Measurements from ENCODE around the gene TP53I13. TPM values are rescaled to one million over a fixed set of nuclear protein-coding genes. Genes with fewer than 3 reads are reported as not detected.

The TP53I13 gene
- total and polyA plus RNA-seq, 2 of the 13 experiments (the other 11 are each of a cell fraction or from before 2014, with no cell fraction given) = 16.9 to 25.7 TPM

- no peak overlapping the region for H2AFZ ChIP-seq (ENCODE audit: low read length)
- ChIA-PET CTCF (ENCODE audit: low intra/inter-chr PET ratio, low total read pairs) (interaction anchor here (1.0 to 1.2 kb wide), 2 partner anchors 17 to 43 kb away, joined by 4 to 5 read pairs; no protein-coding TSS in a partner anchor), POLR2A (interaction anchor here (0.8 to 1.6 kb wide), 10 partner anchors 9 to 281 kb away, joined by 3 to 23 read pairs (median 3); partner anchors contain the start of genes ABHD15, ANKRD13B and NUFIP2)
- peaks cover 23% of the 10 kb centered on the region for H3K4me1 ChIP-seq (ENCODE audit: insufficient read depth, low read length)
- H3K4me2 ChIP-seq (ENCODE audit: low read depth, low read length) = peak overlapping the region; percentile 59
- no peaks in the 10 kb centered on the region for H3K79me2 ChIP-seq (ENCODE audit: insufficient read depth, low read length)
- intact Hi-C loops (cut with micrococcal nuclease; ENCODE audit: unreplicated experiment) (loop anchor here (2.0 kb wide), 1 partner anchor 16 kb away; no protein-coding TSS in a partner anchor), in situ Hi-C loops (cut with HindIII; ENCODE audit: extremely low pct_ligation_motif_present, low pct_unique_long_range_greater_than_20kb) (no loop called here)
- FAIRE-seq = peak; percentile 96
- DNase-seq (ENCODE audit: low spot score) = peak; percentile 90
- H3K27ac ChIP-seq (ENCODE audit: extremely low read length, insufficient read depth, low read length) = peak overlapping the region; percentile 60
- H4K20me1 ChIP-seq (ENCODE audit: insufficient read depth, low read length) = no peaks in the 10 kb centered on the region
- no peaks in the 10 kb centered on the region for H3K9me3 ChIP-seq (ENCODE audit: low read length)
- H3K4me3 ChIP-seq (replicated peaks in 1 of 3; ENCODE audit: insufficient read depth in 1 of 3, low read depth in 2 of 3, low read length in 3 of 3) = peak overlapping the region in 1 of 3 experiments; percentile 30; a peak in 1 of 6 replicates
- peaks cover 5 to 17% of the 10 kb centered on the region in 2 experiments; a peak in 4 of 5 replicates for H3K36me3 ChIP-seq (replicated peaks in 1 of 2; ENCODE audit: control insufficient read depth in 1 of 2, insufficient read depth in 2 of 2, low read length in 2 of 2)
- no peaks in the 10 kb centered on the region for H3K27me3 ChIP-seq (ENCODE audit: control insufficient read depth in 1 of 2, insufficient read depth in 2 of 2, low read length in 2 of 2)
- ATAC-seq = peak; percentile 95
- H3K9ac ChIP-seq (ENCODE audit: insufficient read depth, low read depth, low read length) = no peak overlapping the region
- TSS peak; percentile 45 for BruUV-seq (replicated peaks)
- 0% methylated on average over 6 of the region's 17 CpGs for WGBS (ENCODE audit: low lambda C conversion rate)
- no peak for TF ChIP-seq CAMTA2 (CRISPR knock-in tag; IDR thresholded peaks at IDR 0.05; ENCODE audit: borderline replicate concordance)
- TF ChIP-seq ZNF672 (CRISPR knock-in tag; IDR thresholded peaks at IDR 0.05) = no peak
- TF ChIP-seq ELF3 (CRISPR knock-in tag; IDR thresholded peaks at IDR 0.05) = peak; percentile 50; the same call in 1 of the 2 replicates
- peak; percentile 82 for TF ChIP-seq MED1 (CRISPR knock-in tag; IDR thresholded peaks at IDR 0.05)
- TF ChIP-seq, protein P1, sequence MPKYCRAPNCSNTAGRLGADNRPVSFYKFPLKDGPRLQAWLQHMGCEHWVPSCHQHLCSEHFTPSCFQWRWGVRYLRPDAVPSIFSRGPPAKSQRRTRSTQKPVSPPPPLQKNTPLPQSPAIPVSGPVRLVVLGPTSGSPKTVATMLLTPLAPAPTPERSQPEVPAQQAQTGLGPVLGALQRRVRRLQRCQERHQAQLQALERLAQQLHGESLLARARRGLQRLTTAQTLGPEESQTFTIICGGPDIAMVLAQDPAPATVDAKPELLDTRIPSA (CRISPR knock-in tag; IDR thresholded peaks at IDR 0.05; ENCODE audit: borderline replicate concordance) = no peak
- 0 out of 2 replicates have a peak, but pooled peaks have one; percentile 81 for TF ChIP-seq TOPORS (CRISPR knock-in tag; IDR thresholded peaks at IDR 0.05)
- no peak for TF ChIP-seq PAF1 (CRISPR knock-in tag; IDR thresholded peaks at IDR 0.05)
- peak; percentile 62; the same call in 1 of the 2 replicates for TF ChIP-seq ZNF501 (CRISPR knock-in tag; IDR thresholded peaks at IDR 0.05)
- TF ChIP-seq HNF4A (CRISPR knock-in tag; IDR thresholded peaks at IDR 0.05) = peak; percentile 99
- no peak for TF ChIP-seq MLXIP (CRISPR knock-in tag; IDR thresholded peaks at IDR 0.05; ENCODE audit: borderline replicate concordance)
- TF ChIP-seq YEATS4 (CRISPR knock-in tag; IDR thresholded peaks at IDR 0.05; ENCODE audit: borderline replicate concordance) = 0 out of 2 replicates have a peak, but pooled peaks have one; percentile 9
- TF ChIP-seq ARHGAP35 (CRISPR knock-in tag; IDR thresholded peaks at IDR 0.05; ENCODE audit: borderline replicate concordance) = no peak
- TF ChIP-seq POLR2G (IDR thresholded peaks at IDR 0.05; ENCODE audit: low read depth, low read length) = peak; percentile 55
- 0 out of 2 replicates have a peak, but pooled peaks have one; percentile 41 for TF ChIP-seq SMAD3 (CRISPR knock-in tag; IDR thresholded peaks at IDR 0.05)
- peak; percentile 81 for TF ChIP-seq MIXL1 (CRISPR knock-in tag; IDR thresholded peaks at IDR 0.05)
- no peak for TF ChIP-seq ZNF567 (CRISPR knock-in tag; IDR thresholded peaks at IDR 0.05; ENCODE audit: borderline replicate concordance)
- TF ChIP-seq BCL6 (CRISPR knock-in tag; IDR thresholded peaks at IDR 0.05) = no peak
- no peak; the same call in 1 of the 2 replicates for TF ChIP-seq ZNF143 (CRISPR knock-in tag; IDR thresholded peaks at IDR 0.05)
- TF ChIP-seq GZF1 (CRISPR knock-in tag; IDR thresholded peaks at IDR 0.05) = no peak
- TF ChIP-seq MLLT10 (CRISPR knock-in tag; IDR thresholded peaks at IDR 0.05) = no peak
- peak; percentile 23 for TF ChIP-seq RBM22 (optimal IDR thresholded peaks at IDR 0.05; ENCODE audit: low read length)
- no peak for TF ChIP-seq JUNB (CRISPR knock-in tag; IDR thresholded peaks at IDR 0.05; ENCODE audit: borderline replicate concordance)
- TF ChIP-seq ZNF775 (CRISPR knock-in tag; IDR thresholded peaks at IDR 0.05; ENCODE audit: borderline replicate concordance) = no peak
Measured at GRCh38 chr17:29574732-29575510, 6.4 kb downstream of the TP53I13 start.

Data from HepG2 (cell line).